Iris pigment epithelial cell (primary cell): ENCODE measurements around the gene GALNT11.
"Not testable (repeated sequence)": the region's sequence is repeated elsewhere in the genome, so short reads cannot be mapped to it uniquely, and the experiment has no call there.

ENCODE experiments used
- DNase-seq: peaks from one replicate; pipeline ENCODE4 v3.0.0-alpha.2; 2011; ENCODE audit warnings: low read depth

Gene GALNT11

GRCh38 chr7:152025077-152025936 lies at the start of gene GALNT11:
Gene GALNT11, plus strand, starts transcription at chr7:152025674. Its CDS starts 68,554 bp downstream, at chr7:152094228.
- peak; percentile 77 for DNase-seq

GRCh38 chr7:151978616-151979015 lies 46.9 kb upstream of the GALNT11 start:
- DNase-seq = no peak

- DNase-seq = no peak
Observed at GRCh38 chr7:151981223-151981622, 44.3 kb upstream of the GALNT11 start.

- DNase-seq = no peak
Observed at GRCh38 chr7:151982806-151983205, 42.7 kb upstream of the GALNT11 start.

- DNase-seq = no peak
Observed at GRCh38 chr7:151984612-151985011, 40.9 kb upstream of the GALNT11 start.

- peak; percentile 41 for DNase-seq
Observed at GRCh38 chr7:151987748-151988529, 37.5 kb upstream of the GALNT11 start.

GRCh38 chr7:151992375-151992774 lies 33.1 kb upstream of the GALNT11 start:
- peak; percentile 18 for DNase-seq

- DNase-seq = no peak
Observed at GRCh38 chr7:151993977-151994676, 31.3 kb upstream of the GALNT11 start.

GRCh38 chr7:151999424-152000090 lies 25.9 kb upstream of the GALNT11 start:
- DNase-seq = peak; percentile 49

GRCh38 chr7:152000191-152000590 lies 25.3 kb upstream of the GALNT11 start:
- DNase-seq = peak; percentile 16

GRCh38 chr7:152006336-152006735 lies 19.1 kb upstream of the GALNT11 start:
- DNase-seq = peak; percentile 19

GRCh38 chr7:152011860-152012259 lies 13.6 kb upstream of the GALNT11 start:
- DNase-seq = peak; percentile 17

GRCh38 chr7:152013230-152013629 lies 12.2 kb upstream of the GALNT11 start:
- DNase-seq = no peak

- no peak for DNase-seq
Observed at GRCh38 chr7:152013974-152014373, 11.5 kb upstream of the GALNT11 start.

GRCh38 chr7:152014722-152015121 lies 10.8 kb upstream of the GALNT11 start:
- no peak for DNase-seq

GRCh38 chr7:152015600-152015999 lies 9.9 kb upstream of the GALNT11 start:
- DNase-seq = no peak

GRCh38 chr7:152016947-152017346 lies 8.5 kb upstream of the GALNT11 start:
- DNase-seq = no peak

GRCh38 chr7:152017683-152018082 lies 7.8 kb upstream of the GALNT11 start:
- not testable (repeated sequence) for DNase-seq

GRCh38 chr7:152021740-152022139 lies 3.7 kb upstream of the GALNT11 start:
- DNase-seq = not testable (repeated sequence)

GRCh38 chr7:152025937-152026890 lies 740 bp downstream of the GALNT11 start:
- DNase-seq = no peak
